Esophagus muscularis mucosa (tissue), 4 donors: ENCODE results near the gene KRTDAP. TPM values are rescaled to one million over a fixed set of nuclear protein-coding genes. Genes with fewer than 3 reads are reported as not detected.

Experiments used
- DNase-seq: peaks from one replicate; pipeline ENCODE4 v3.0.0-alpha.2; 2017; ENCODE audit errors: extremely low spot score
- H3K27ac ChIP-seq, 4 donors: fragments of 200-600 bp; sonication (generic); replicated peaks in 1 of 4; 1 replicate in 3 of 4; 2 replicates in 1 of 4; pipeline ENCODE4 v1.5.1; 2016 to 2019; ENCODE audit warnings: mild to moderate bottlenecking in 1 of 4
- H3K27me3 ChIP-seq, 4 donors: fragments of 200-600 bp; sonication (generic); one replicate each; pipeline versions ENCODE4 v1.5.1 to v1.6.0; 2016 to 2019
- H3K36me3 ChIP-seq, 4 donors: fragments of 200-600 bp; sonication (generic); one replicate each; pipeline ENCODE4 v1.5.1; 2016 to 2019
- H3K4me1 ChIP-seq, 4 donors: fragments of 200-600 bp; sonication (generic); one replicate each; pipeline ENCODE4 v1.5.1; 2016 to 2019
- H3K4me3 ChIP-seq, 4 donors: fragments of 200-600 bp; sonication (generic); 1 replicate in 2 of 4; 2 replicates in 2 of 4; pipeline ENCODE4 v1.5.1; 2016 to 2019; ENCODE audit warnings: mild to moderate bottlenecking in 4 of 4, moderate library complexity in 1 of 4
- H3K9me3 ChIP-seq, 4 donors: fragments of 200-600 bp; sonication (generic); 1 replicate in 3 of 4; 2 replicates in 1 of 4; pipeline ENCODE4 v1.5.1; 2016 to 2019
- EP300 ChIP-seq: sonication (generic); formaldehyde crosslinking; IDR thresholded peaks from one replicate; pipeline ENCODE4 v1.6.1; 2017; ENCODE audit warnings: antibody characterized with exemption
- POLR2A ChIP-seq: fragments of 450-650 bp; IDR thresholded peaks from one replicate; pipeline ENCODE4 v1.6.1; 2017; ENCODE audit warnings: antibody characterized with exemption, moderate library complexity, mild to moderate bottlenecking, low read depth
- POLR2AphosphoS5 ChIP-seq, 2 donors: sonication (generic); formaldehyde crosslinking; IDR thresholded peaks; one replicate each; pipeline ENCODE4 v1.6.1; 2017; ENCODE audit warnings: antibody characterized with exemption in 2 of 2
- WGBS: methylation state at CpG from one replicate; pipeline ENCODE4 v1.1.5; 2018; 5-methylcytosine and 5-hydroxymethylcytosine counted together
- intact Hi-C: fragments of 100-400 bp; cut with DNase I; formaldehyde crosslinking; loops from one replicate; pipeline ENCODE4 v1.15.1; 2023
- total RNA-seq, 4 donors: library from RNA; depleted of rRNA; stranded (reverse); fragments of >200 nt; gene quantifications; one replicate each; pipeline versions ENCODE4 v1.1.0 to v1.2.1, GENCODE V29; 2016
- TF ChIP-seq, protein P1 (sequence below), 3 experiments: fragments of 200-600 bp in 2 of 3; fragments of 450-650 bp in 1 of 3; sonication (generic) in 2 of 3; IDR thresholded peaks; one replicate each; pipeline ENCODE4 v1.5.1; 2017 to 2019; ENCODE audit warnings: antibody characterized with exemption in 3 of 3, mild to moderate bottlenecking in 2 of 3, moderate library complexity in 1 of 3

KRTDAP gene
- total RNA-seq, 4 donors from 2014 or later, result not detected

- H3K4me1 ChIP-seq, result peaks cover 6 to 9% (median 7%) of the 10 kb centered on the region in 4 donors
- no peak for DNase-seq
- H3K4me3 ChIP-seq, result no peak overlapping the region
- H3K27me3 ChIP-seq, result peaks cover 0 to 45% (median 0%) of the 10 kb centered on the region in 4 donors
- no peak for TF ChIP-seq EP300
- TF ChIP-seq, protein P1, sequence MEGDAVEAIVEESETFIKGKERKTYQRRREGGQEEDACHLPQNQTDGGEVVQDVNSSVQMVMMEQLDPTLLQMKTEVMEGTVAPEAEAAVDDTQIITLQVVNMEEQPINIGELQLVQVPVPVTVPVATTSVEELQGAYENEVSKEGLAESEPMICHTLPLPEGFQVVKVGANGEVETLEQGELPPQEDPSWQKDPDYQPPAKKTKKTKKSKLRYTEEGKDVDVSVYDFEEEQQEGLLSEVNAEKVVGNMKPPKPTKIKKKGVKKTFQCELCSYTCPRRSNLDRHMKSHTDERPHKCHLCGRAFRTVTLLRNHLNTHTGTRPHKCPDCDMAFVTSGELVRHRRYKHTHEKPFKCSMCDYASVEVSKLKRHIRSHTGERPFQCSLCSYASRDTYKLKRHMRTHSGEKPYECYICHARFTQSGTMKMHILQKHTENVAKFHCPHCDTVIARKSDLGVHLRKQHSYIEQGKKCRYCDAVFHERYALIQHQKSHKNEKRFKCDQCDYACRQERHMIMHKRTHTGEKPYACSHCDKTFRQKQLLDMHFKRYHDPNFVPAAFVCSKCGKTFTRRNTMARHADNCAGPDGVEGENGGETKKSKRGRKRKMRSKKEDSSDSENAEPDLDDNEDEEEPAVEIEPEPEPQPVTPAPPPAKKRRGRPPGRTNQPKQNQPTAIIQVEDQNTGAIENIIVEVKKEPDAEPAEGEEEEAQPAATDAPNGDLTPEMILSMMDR (IDR thresholded peaks at IDR 0.05), result no peak
- no peak for TF ChIP-seq POLR2A
- TF ChIP-seq POLR2AphosphoS5 (IDR thresholded peaks at IDR 0.05), result no peak
- 92% methylated on average over 3 of the region's 3 CpGs for WGBS
- H3K27ac ChIP-seq, result no peak overlapping the region
- no peaks in the 10 kb centered on the region for H3K36me3 ChIP-seq
- no peaks in the 10 kb centered on the region for H3K9me3 ChIP-seq
- intact Hi-C loops, result loop anchor here (5.0 kb wide), 1 partner anchor 226 kb away; no protein-coding TSS in a partner anchor
Observed at GRCh38 chr19:35498220-35498619, 8.0 kb upstream of the KRTDAP start.

DNA sequence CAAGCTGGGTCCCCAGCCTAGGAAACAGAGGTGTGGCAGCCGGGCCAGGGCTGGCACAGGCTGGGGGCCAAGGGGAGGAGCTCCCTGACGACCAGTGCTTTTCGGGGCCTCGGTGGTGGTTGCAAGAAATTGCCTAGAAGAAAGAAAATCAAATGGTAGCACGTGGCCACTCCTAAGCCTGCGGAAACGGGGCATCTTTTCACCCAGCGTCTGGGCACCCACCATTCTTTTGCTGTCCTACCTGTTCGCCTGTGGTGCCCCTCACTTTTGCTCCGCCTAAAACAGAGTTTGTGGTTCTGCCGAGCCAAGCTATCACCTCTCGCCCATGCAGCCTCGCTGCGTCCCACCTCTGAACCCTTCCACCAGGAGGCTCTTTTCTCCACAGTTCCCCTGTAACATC lies 7.1 kb upstream of the KRTDAP start:
- intact Hi-C loops, result loop anchor here (5.0 kb wide), 1 partner anchor 225 kb away; no protein-coding TSS in a partner anchor
- 81% methylated on average over 14 of the region's 14 CpGs for WGBS

DNA sequence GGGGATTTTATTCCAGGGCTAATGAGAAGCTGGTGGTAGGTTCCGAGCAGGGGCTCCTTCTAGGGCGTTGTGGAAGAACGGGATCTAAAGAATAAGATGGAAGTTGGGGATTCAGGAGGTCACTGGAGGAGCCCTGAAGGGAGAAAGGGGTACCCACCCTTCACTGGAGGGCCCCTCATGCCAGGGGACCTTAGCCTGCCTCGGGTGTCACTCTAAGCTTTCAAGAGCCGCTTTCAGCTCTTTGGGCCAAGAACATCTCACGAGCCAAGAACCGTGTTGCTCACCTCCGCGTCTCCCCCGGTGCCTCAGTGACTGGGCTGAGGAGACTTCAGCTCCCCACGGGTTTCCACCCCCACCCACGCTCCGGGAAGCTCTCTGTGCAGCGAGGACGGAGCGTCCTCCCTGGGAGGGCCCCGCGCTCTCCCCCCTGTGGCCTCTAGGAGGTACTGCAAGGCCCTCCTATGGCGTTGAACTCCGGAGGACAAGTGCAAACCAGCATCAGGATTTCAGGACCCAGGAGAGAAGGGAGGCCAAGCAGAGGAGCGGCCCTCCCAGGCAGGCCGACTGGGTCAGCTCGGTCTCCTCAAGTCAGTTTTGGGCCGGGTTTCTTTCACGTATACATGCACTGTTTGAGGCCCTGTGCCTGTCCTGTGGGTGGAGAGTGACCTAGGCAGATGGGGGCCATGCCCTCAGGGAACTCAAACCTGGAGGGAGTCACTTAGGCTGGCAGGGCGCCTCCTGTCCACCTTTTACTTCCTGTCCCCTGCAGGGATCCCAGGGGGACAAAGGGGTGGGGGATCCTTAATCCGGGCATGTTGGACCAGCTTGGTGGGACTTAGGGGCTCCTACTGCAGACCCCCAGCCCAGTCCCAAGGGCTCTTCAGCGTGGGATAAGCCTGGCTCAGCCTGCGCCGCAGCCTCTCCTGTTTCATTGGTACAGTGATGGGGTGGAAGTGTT lies 5.1 kb upstream of the KRTDAP start:
- no peak for DNase-seq
- Histone ChIP-seq H3K4me1 (peaks cover 6 to 9% (median 7%) of the 10 kb centered on the region in 4 donors), H3K9me3 (no peaks in the 10 kb centered on the region), H3K27me3 (peaks cover 0 to 40% (median 0%) of the 10 kb centered on the region in 4 donors), H3K27ac (no peak overlapping the region), H3K4me3 (peak overlapping the region in 1 of 4 donors; percentile 24), H3K36me3 (no peaks in the 10 kb centered on the region)
- intact Hi-C loops, result loop anchor here (5.0 kb wide), 1 partner anchor 223 kb away; no protein-coding TSS in a partner anchor
- 65% methylated on average over 10 of the region's 30 CpGs for WGBS
- no peak for TF ChIP-seq POLR2AphosphoS5 (IDR thresholded peaks at IDR 0.05)
- TF ChIP-seq, protein P1 (IDR thresholded peaks at IDR 0.05), result peak in 2 of 3 experiments; percentile 87

More for the DNA sequence above, 7.1 kb upstream of the KRTDAP start:
- TF ChIP-seq EP300 (no peak), POLR2A (no peak)
- TF ChIP-seq, protein P1 (IDR thresholded peaks at IDR 0.05), result no peak
- H3K36me3 ChIP-seq, result no peaks in the 10 kb centered on the region
- H3K9me3 ChIP-seq, result no peaks in the 10 kb centered on the region
- no peak overlapping the region for H3K4me3 ChIP-seq
- H3K27ac ChIP-seq, result no peak overlapping the region
- DNase-seq, result no peak
- peaks cover 6 to 9% (median 7%) of the 10 kb centered on the region in 4 donors for H3K4me1 ChIP-seq
- peaks cover 0 to 44% (median 0%) of the 10 kb centered on the region in 4 donors for H3K27me3 ChIP-seq

DNA sequence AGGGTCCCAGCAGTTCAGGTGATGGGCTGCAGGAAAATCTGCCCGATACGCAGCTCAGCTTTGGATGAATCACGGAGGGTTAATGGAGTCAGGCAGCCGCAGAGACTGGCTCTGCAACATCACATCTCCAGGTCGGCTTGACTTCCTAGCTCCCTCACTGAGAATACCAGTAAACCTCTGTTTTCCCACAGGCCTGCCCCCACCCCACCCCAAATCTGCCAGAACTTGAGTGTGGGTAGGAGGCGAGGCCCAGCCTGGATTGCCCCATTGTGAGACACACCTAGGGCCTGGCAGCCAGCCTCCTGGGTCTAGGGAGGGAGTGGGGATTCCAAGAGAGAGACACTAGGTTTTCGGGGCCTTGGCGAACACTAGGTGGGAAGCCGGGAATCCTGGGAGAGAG lies 3.7 kb upstream of the KRTDAP start:
- no peak for DNase-seq
- peaks cover 6 to 9% (median 7%) of the 10 kb centered on the region in 4 donors for H3K4me1 ChIP-seq
- no peak overlapping the region for H3K27ac ChIP-seq
- TF ChIP-seq, protein P1 (IDR thresholded peaks at IDR 0.05), result no peak
- no peak for TF ChIP-seq POLR2AphosphoS5 (IDR thresholded peaks at IDR 0.05)
- TF ChIP-seq EP300, result no peak
- TF ChIP-seq POLR2A, result no peak
- H3K36me3 ChIP-seq, result no peaks in the 10 kb centered on the region
- H3K4me3 ChIP-seq, result no peak overlapping the region
- H3K27me3 ChIP-seq, result peaks cover 0 to 50% (median 0%) of the 10 kb centered on the region in 4 donors
- no peaks in the 10 kb centered on the region for H3K9me3 ChIP-seq
- 86% methylated on average over 9 of the region's 9 CpGs for WGBS
- intact Hi-C loops, result loop anchor here (5.0 kb wide), 1 partner anchor 142 kb away; no protein-coding TSS in a partner anchor
